ENCODE measurements around the gene SMOC2. TPM values are rescaled to one million over a fixed set of nuclear protein-coding genes. Genes with fewer than 3 reads are reported as not detected.

The SMOC2 gene
- total and polyA plus RNA-seq, 4 donors = 1.3 to 6.4 (median 4.6) TPM

GRCh38 chr6:168600381-168600780 is 159.4 kb downstream of the SMOC2 start:
- Histone ChIP-seq H3K4me1 (ENCODE audit: control insufficient read depth in 5 of 5, insufficient read depth in 5 of 5, low read length in 5 of 5) (no peaks in the 10 kb centered on the region), H3K4me3 (no peak overlapping the region), H3K27me3 (ENCODE audit: control insufficient read depth in 3 of 3, insufficient read depth in 3 of 3, low read length in 2 of 3) (peaks cover 0 to 28% (median 13%) of the 10 kb centered on the region in 3 donors), H3K36me3 (ENCODE audit: control insufficient read depth in 4 of 4, insufficient read depth in 4 of 4, low read length in 4 of 4) (no peaks in the 10 kb centered on the region), H3K9me3 (ENCODE audit: control insufficient read depth in 4 of 4, insufficient read depth in 3 of 4, low read length in 3 of 4) (peaks cover 0 to 9% (median 0%) of the 10 kb centered on the region in 4 donors), H3K27ac (ENCODE audit: low read depth in 1 of 2, low read length in 1 of 2) (no peak overlapping the region), H3K9ac (ENCODE audit: insufficient read depth in 1 of 2, low read length in 2 of 2) (no peak overlapping the region)
- ATAC-seq (ENCODE audit: insufficient read depth, low FRiP score) (no peak), DNase-seq (no peak)
- 94 to 96% methylated on average over 11 of the region's 11 CpGs for WGBS, 2 donors
- no peak for TF ChIP-seq CTCF (IDR thresholded peaks at IDR 0.05; ENCODE audit: control extremely low read depth, extremely low read depth)

DNA sequence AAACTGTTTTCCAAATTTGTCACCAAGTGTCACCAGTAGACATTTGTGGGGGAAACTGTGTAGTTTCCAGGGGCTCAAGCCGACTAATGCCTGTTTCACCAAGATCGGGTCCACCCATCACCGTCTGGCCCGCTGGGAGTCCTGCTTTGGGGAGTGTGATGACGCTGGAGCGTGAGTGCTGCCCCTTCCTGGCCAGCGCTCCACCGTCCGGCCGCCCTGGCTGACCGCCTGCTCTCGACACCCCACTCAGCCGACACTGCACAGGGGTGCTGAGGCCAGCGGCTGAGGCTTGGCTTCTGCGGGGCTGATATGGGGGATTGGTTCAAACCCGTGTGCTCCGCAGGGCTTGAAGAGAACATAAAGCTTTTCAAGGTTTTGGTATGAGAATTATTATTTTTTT is 160.1 kb downstream of the SMOC2 start:
- ATAC-seq (ENCODE audit: insufficient read depth, low FRiP score) = no peak
- no peak for TF ChIP-seq CTCF (IDR thresholded peaks at IDR 0.05; ENCODE audit: control extremely low read depth, extremely low read depth)
- 84 to 86% methylated on average over 17 of the region's 17 CpGs for WGBS, 2 donors
- Histone ChIP-seq H3K4me3 (no peak overlapping the region), H3K9me3 (ENCODE audit: control insufficient read depth in 4 of 4, insufficient read depth in 3 of 4, low read length in 3 of 4) (peaks cover 0 to 9% (median 0%) of the 10 kb centered on the region in 4 donors), H3K36me3 (ENCODE audit: control insufficient read depth in 4 of 4, insufficient read depth in 4 of 4, low read length in 4 of 4) (no peaks in the 10 kb centered on the region), H3K9ac (ENCODE audit: insufficient read depth in 1 of 2, low read length in 2 of 2) (no peak overlapping the region), H3K27me3 (ENCODE audit: control insufficient read depth in 3 of 3, insufficient read depth in 3 of 3, low read length in 2 of 3) (peaks cover 0 to 28% (median 13%) of the 10 kb centered on the region in 3 donors), H3K27ac (ENCODE audit: low read depth in 1 of 2, low read length in 1 of 2) (no peak overlapping the region), H3K4me1 (ENCODE audit: control insufficient read depth in 5 of 5, insufficient read depth in 5 of 5, low read length in 5 of 5) (no peaks in the 10 kb centered on the region)
- DNase-seq = no peak

DNA sequence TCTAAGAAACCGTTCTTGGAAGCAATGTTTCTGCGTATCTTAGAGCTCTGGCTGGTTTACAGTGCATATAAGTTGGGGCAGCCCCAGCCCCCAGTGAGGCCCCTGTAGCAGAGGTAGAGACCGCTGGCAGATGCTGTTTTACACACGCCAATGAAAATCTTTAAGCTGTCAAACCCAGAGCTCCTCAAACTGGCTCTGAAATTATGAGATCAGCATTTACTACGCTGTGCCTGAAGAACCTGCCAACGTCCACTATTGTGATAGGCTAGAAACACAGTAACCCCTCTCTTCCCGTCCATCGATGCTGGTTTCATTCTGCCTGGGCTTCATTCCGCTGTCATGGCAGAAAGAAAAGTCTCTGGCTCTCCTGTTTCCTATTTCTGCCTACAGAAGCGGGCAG is 160.6 kb downstream of the SMOC2 start:
- Histone ChIP-seq H3K4me1 (ENCODE audit: control insufficient read depth in 5 of 5, insufficient read depth in 5 of 5, low read length in 5 of 5) (no peaks in the 10 kb centered on the region), H3K27me3 (ENCODE audit: control insufficient read depth in 3 of 3, insufficient read depth in 3 of 3, low read length in 2 of 3) (peaks cover 0 to 28% (median 13%) of the 10 kb centered on the region in 3 donors), H3K9me3 (ENCODE audit: control insufficient read depth in 4 of 4, insufficient read depth in 3 of 4, low read length in 3 of 4) (peaks cover 0 to 8% (median 0%) of the 10 kb centered on the region in 4 donors), H3K27ac (ENCODE audit: low read depth in 1 of 2, low read length in 1 of 2) (no peak overlapping the region), H3K4me3 (no peak overlapping the region), H3K36me3 (ENCODE audit: control insufficient read depth in 4 of 4, insufficient read depth in 4 of 4, low read length in 4 of 4) (no peaks in the 10 kb centered on the region), H3K9ac (ENCODE audit: insufficient read depth in 1 of 2, low read length in 2 of 2) (no peak overlapping the region)
- WGBS, 2 donors = 75 to 80% methylated on average over 10 of the region's 10 CpGs
- DNase-seq (no peak), ATAC-seq (ENCODE audit: insufficient read depth, low FRiP score) (no peak)
- no peak for TF ChIP-seq CTCF (IDR thresholded peaks at IDR 0.05; ENCODE audit: control extremely low read depth, extremely low read depth)

- Histone ChIP-seq H3K4me3 (no peak overlapping the region), H3K9ac (ENCODE audit: insufficient read depth in 1 of 2, low read length in 2 of 2) (no peak overlapping the region), H3K36me3 (ENCODE audit: control insufficient read depth in 4 of 4, insufficient read depth in 4 of 4, low read length in 4 of 4) (no peaks in the 10 kb centered on the region), H3K27ac (ENCODE audit: low read depth in 1 of 2, low read length in 1 of 2) (no peak overlapping the region), H3K27me3 (ENCODE audit: control insufficient read depth in 3 of 3, insufficient read depth in 3 of 3, low read length in 2 of 3) (peaks cover 0 to 20% (median 12%) of the 10 kb centered on the region in 3 donors), H3K4me1 (ENCODE audit: control insufficient read depth in 5 of 5, insufficient read depth in 5 of 5, low read length in 5 of 5) (peaks cover 0 to under 1% (median 0%) of the 10 kb centered on the region in 5 donors), H3K9me3 (ENCODE audit: control insufficient read depth in 4 of 4, insufficient read depth in 3 of 4, low read length in 3 of 4) (peaks cover 0 to 7% (median 0%) of the 10 kb centered on the region in 4 donors)
- DNase-seq (no peak), ATAC-seq (ENCODE audit: insufficient read depth, low FRiP score) (no peak)
- TF ChIP-seq CTCF (IDR thresholded peaks at IDR 0.05; ENCODE audit: control extremely low read depth, extremely low read depth) = no peak
- 61 to 71% methylated on average over 4 of the region's 4 CpGs for WGBS, 2 donors
Observed at GRCh38 chr6:168602576-168602975, 161.6 kb downstream of the SMOC2 start.

All from lung (tissue), 12 donors.